ENCODE data around the gene PECR. TPM values are rescaled to one million over a fixed set of nuclear protein-coding genes. Genes with fewer than 3 reads are reported as not detected.

Gene PECR
- total RNA-seq, 1 donor from 2014 or later = 21.2 TPM

DNA sequence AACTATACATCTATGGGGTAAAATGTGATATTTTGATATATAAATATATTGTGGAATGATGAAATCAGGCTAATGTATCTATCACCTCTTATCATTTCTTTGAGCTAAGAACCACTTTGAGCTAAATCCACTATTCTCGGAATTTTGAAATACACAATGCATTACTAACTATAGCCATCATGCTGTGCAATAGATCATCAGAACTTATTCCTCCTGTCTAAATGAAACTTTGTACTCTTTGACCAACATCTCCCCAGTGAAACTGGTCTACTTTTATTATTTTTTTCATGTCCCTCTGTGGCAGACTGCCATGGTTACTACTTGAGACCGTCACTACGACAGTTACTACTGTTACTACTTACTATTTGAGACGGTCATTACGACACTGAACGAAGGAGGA lies 11.4 kb downstream of the PECR start:
- Mint-ChIP-seq H3K4me1 (no peaks in the 10 kb centered on the region), H3K4me3 (no peak overlapping the region), H3K27ac (no peak overlapping the region), H3K36me3 (peaks cover 11% of the 10 kb centered on the region), H3K9me3 (no peaks in the 10 kb centered on the region), H3K27me3 (ENCODE audit: insufficient read depth, low read depth) (no peaks in the 10 kb centered on the region)
- Histone ChIP-seq H3K36me3 (peaks cover 8% of the 10 kb centered on the region), H4K20me1 (ENCODE audit: low read depth) (peaks cover 7% of the 10 kb centered on the region), H3K4me3 (no peak overlapping the region), H2AFZ (replicated peaks) (no peak overlapping the region), H3K79me2 (ENCODE audit: low read depth) (no peaks in the 10 kb centered on the region), H3K4me2 (no peak overlapping the region), H3K9me3 (ENCODE audit: low read depth) (no peaks in the 10 kb centered on the region), H3K9ac (no peak overlapping the region), H3F3A (ENCODE audit: low read depth) (no peaks in the 10 kb centered on the region), H3K27ac (no peak overlapping the region), H3K4me1 (no peaks in the 10 kb centered on the region), H3K27me3 (no peaks in the 10 kb centered on the region)
- TF ChIP-seq, protein P1, sequence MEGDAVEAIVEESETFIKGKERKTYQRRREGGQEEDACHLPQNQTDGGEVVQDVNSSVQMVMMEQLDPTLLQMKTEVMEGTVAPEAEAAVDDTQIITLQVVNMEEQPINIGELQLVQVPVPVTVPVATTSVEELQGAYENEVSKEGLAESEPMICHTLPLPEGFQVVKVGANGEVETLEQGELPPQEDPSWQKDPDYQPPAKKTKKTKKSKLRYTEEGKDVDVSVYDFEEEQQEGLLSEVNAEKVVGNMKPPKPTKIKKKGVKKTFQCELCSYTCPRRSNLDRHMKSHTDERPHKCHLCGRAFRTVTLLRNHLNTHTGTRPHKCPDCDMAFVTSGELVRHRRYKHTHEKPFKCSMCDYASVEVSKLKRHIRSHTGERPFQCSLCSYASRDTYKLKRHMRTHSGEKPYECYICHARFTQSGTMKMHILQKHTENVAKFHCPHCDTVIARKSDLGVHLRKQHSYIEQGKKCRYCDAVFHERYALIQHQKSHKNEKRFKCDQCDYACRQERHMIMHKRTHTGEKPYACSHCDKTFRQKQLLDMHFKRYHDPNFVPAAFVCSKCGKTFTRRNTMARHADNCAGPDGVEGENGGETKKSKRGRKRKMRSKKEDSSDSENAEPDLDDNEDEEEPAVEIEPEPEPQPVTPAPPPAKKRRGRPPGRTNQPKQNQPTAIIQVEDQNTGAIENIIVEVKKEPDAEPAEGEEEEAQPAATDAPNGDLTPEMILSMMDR (IDR thresholded peaks at IDR 0.05) = no peak
- TF ChIP-seq EZH2phosphoT487 (IDR thresholded peaks at IDR 0.05) (no peak), EZH2 (IDR thresholded peaks at IDR 0.05) (no peak)
- DNase-seq (ENCODE audit: low spot score) = no peak

DNA sequence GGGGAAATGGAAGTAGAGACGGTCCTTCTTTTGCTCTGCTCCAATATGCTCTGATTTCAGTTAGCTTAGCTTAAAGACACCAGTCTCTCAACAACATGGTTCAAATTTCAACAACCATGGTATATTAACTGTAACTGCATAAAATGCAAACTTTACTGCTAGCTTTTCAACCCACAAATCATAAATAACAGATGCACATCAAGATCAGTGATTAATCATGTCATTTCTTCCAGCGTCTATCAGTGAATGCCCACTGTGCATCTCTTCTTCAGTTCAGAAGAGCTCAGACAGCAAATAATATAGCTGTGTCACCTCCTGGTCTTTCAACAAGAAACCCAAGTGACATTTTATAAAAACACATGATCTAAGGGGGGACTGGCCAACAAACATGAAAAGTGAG lies 12.6 kb downstream of the PECR start:
- peaks cover 7% of the 10 kb centered on the region for H4K20me1 ChIP-seq (ENCODE audit: low read depth)
- no peak overlapping the region for H3K4me2 ChIP-seq
- H3K27ac ChIP-seq = no peak overlapping the region
- H3K9ac ChIP-seq = no peak overlapping the region
- Mint-ChIP-seq H3K4me1 (no peaks in the 10 kb centered on the region), H3K9me3 (no peaks in the 10 kb centered on the region), H3K4me3 (no peak overlapping the region), H3K27ac (no peak overlapping the region), H3K27me3 (ENCODE audit: insufficient read depth, low read depth) (no peaks in the 10 kb centered on the region), H3K36me3 (peaks cover 12% of the 10 kb centered on the region)
- no peaks in the 10 kb centered on the region for H3F3A ChIP-seq (ENCODE audit: low read depth)
- H3K79me2 ChIP-seq (ENCODE audit: low read depth) = no peaks in the 10 kb centered on the region
- DNase-seq (ENCODE audit: low spot score) = no peak
- TF ChIP-seq EZH2phosphoT487 (IDR thresholded peaks at IDR 0.05) (no peak), EZH2 (IDR thresholded peaks at IDR 0.05) (no peak)
- TF ChIP-seq, protein P1 (IDR thresholded peaks at IDR 0.05) = no peak
- H3K4me1 ChIP-seq = no peaks in the 10 kb centered on the region
- no peak overlapping the region for H3K4me3 ChIP-seq
- H2AFZ ChIP-seq (replicated peaks) = no peak overlapping the region
- H3K36me3 ChIP-seq = peaks cover 8% of the 10 kb centered on the region
- H3K9me3 ChIP-seq (ENCODE audit: low read depth) = no peaks in the 10 kb centered on the region
- H3K27me3 ChIP-seq = no peaks in the 10 kb centered on the region

- Mint-ChIP-seq H3K36me3 (peaks cover 12% of the 10 kb centered on the region), H3K9me3 (no peaks in the 10 kb centered on the region)
- no peak for DNase-seq (ENCODE audit: low spot score)
Measured at GRCh38 chr2:216066230-216066629, 15.4 kb downstream of the PECR start.

More at GRCh38 chr2:216066230-216066629, 15.4 kb downstream of the PECR start:
- no peaks in the 10 kb centered on the region for H3K27me3 ChIP-seq
- no peaks in the 10 kb centered on the region for H3K4me1 ChIP-seq
- peaks cover 3% of the 10 kb centered on the region for H3K36me3 ChIP-seq
- no peak overlapping the region for H3K4me2 ChIP-seq
- TF ChIP-seq, protein P1 (IDR thresholded peaks at IDR 0.05) = no peak
- no peak for TF ChIP-seq EZH2phosphoT487 (IDR thresholded peaks at IDR 0.05)
- TF ChIP-seq EZH2 (IDR thresholded peaks at IDR 0.05) = no peak
- H3K4me3 ChIP-seq = no peak overlapping the region
- no peak overlapping the region for H2AFZ ChIP-seq (replicated peaks)
- no peak overlapping the region for H3K27ac ChIP-seq
- no peaks in the 10 kb centered on the region for H3K79me2 ChIP-seq (ENCODE audit: low read depth)
- H3K9me3 ChIP-seq (ENCODE audit: low read depth) = no peaks in the 10 kb centered on the region
- H4K20me1 ChIP-seq (ENCODE audit: low read depth) = no peaks in the 10 kb centered on the region
- H3K4me3 Mint-ChIP-seq = no peak overlapping the region
- no peaks in the 10 kb centered on the region for H3K4me1 Mint-ChIP-seq
- no peaks in the 10 kb centered on the region for H3K27me3 Mint-ChIP-seq (ENCODE audit: insufficient read depth, low read depth)
- H3K9ac ChIP-seq = no peak overlapping the region
- no peaks in the 10 kb centered on the region for H3F3A ChIP-seq (ENCODE audit: low read depth)
- H3K27ac Mint-ChIP-seq = no peak overlapping the region

Data from neural progenitor cell (in vitro differentiated cells).